H1 (cell line): ENCODE data around the gene TXLNB. TPM values are rescaled to one million over a fixed set of nuclear protein-coding genes. Genes with fewer than 3 reads are reported as not detected.

Experiments used
- CHD7 ChIP-seq: fragments of 300-600 bp; sonication (generic); IDR thresholded peaks from 2 replicates; pipeline ENCODE4 v1.7.1; 2012; ENCODE audit warnings: low read length, moderate library complexity, mild to moderate bottlenecking, inconsistent platforms; ENCODE audit not compliant: insufficient replicate concordance
- CTBP2 ChIP-seq: IDR thresholded peaks from 2 replicates; pipeline ENCODE4 v1.7.0; 2011; ENCODE audit warnings: borderline replicate concordance, mild to moderate bottlenecking, moderate library complexity, mixed read lengths, low read length; ENCODE audit not compliant: insufficient read depth, insufficient read length
- EGR1 ChIP-seq: IDR thresholded peaks from 2 replicates; pipeline ENCODE4 v1.6.1; 2011; ENCODE audit warnings: low read depth, low read length, borderline replicate concordance
- KDM4A ChIP-seq: IDR thresholded peaks from one replicate; pipeline ENCODE4 v1.7.1; 2012; ENCODE audit warnings: low read depth, mild to moderate bottlenecking, moderate library complexity, low read length, inconsistent platforms; ENCODE audit not compliant: severe bottlenecking
- SP1 ChIP-seq: IDR thresholded peaks from 2 replicates; pipeline ENCODE4 v1.6.1; 2011; ENCODE audit warnings: low read depth, low read length
- TAF7 ChIP-seq: optimal IDR thresholded peaks from 2 replicates; pipeline ENCODE3; 2011; ENCODE audit warnings: low read depth, mild to moderate bottlenecking, inconsistent platforms, low read length, moderate library complexity, borderline replicate concordance
- TBP ChIP-seq: IDR thresholded peaks from 2 replicates; pipeline ENCODE4 v1.6.1; 2011; ENCODE audit warnings: low read depth, low read length, improper control_type of control experiment
- polyA plus RNA-seq, 7 experiments: library from polyadenylated mRNA; depleted of rRNA in 3 of 7; stranded (reverse) in 5 of 7; unstranded in 2 of 7; fragments of >200 nt in 5 of 7; fragments of 200-250 nt in 2 of 7; gene quantifications; 1 replicate in 5 of 7; 2 replicates in 1 of 7; 4 replicates in 1 of 7; pipeline versions ENCODE4 v1.2.1 to v1.2.3, GENCODE V29; 2011 to 2013; ENCODE audit warnings: missing spikeins in 2 of 7, mixed read lengths in 2 of 7
- total RNA-seq: library from RNA; stranded (reverse); fragmentation: NEBNext Ultra II Directional; extraction: Animal tissue kit (Norgen Biotek cat#: 25700); gene quantifications from 2 replicates; pipeline ENCODE4 v1.2.1, GENCODE V29; 2021

TXLNB gene
- total and polyA plus RNA-seq, 2 of the 8 experiments (the other 6 are each of a cell fraction or from before 2014, with no cell fraction given) = 0.05 to 0.17 TPM

GRCh38 chr6:139308286-139308916 is 16.6 kb upstream of the TXLNB start (continued):
- TF ChIP-seq KDM4A (no peak), TAF7 (no peak), TBP (no peak), CHD7 (no peak), EGR1 (no peak), SP1 (no peak), CTBP2 (no peak)
- TF ChIP-seq, all 59 proteins: peak for 0
